Measurements from ENCODE around the gene GMEB2.
"Not testable (repeated sequence)": the region's sequence is repeated elsewhere in the genome, so short reads cannot be mapped to it uniquely, and the experiment has no call there.

Gene GMEB2

GRCh38 chr20:63656451-63656850, 29.6 kb upstream of the GMEB2 start:
- Histone ChIP-seq H3K27me3 (ENCODE audit: control insufficient read depth in 1 of 2, insufficient read depth in 2 of 2, low read length in 2 of 2) (peaks cover 0 to 11% of the 10 kb centered on the region in 2 donors), H3K36me3 (ENCODE audit: insufficient read depth, low read length) (peaks cover 7% of the 10 kb centered on the region), H3K9me3 (ENCODE audit: low read length) (no peaks in the 10 kb centered on the region), H3K9ac (ENCODE audit: low read length) (no peak overlapping the region), H3K27ac (ENCODE audit: low read depth, low read length) (no peak overlapping the region), H3K4me1 (ENCODE audit: insufficient read depth, low read length) (peaks cover 38% of the 10 kb centered on the region), H3K4me3 (ENCODE audit: low read depth in 1 of 2, low read length in 2 of 2) (no peak overlapping the region)

GRCh38 chr20:63655249-63655648, 28.3 kb upstream of the GMEB2 start:
- H3K9me3 ChIP-seq (ENCODE audit: low read length) = no peaks in the 10 kb centered on the region
- H3K9ac ChIP-seq (ENCODE audit: low read length) = no peak overlapping the region
- peaks cover 41% of the 10 kb centered on the region for H3K4me1 ChIP-seq (ENCODE audit: insufficient read depth, low read length)
- peaks cover 0 to 11% of the 10 kb centered on the region in 2 donors for H3K27me3 ChIP-seq (ENCODE audit: control insufficient read depth in 1 of 2, insufficient read depth in 2 of 2, low read length in 2 of 2)
- H3K27ac ChIP-seq (ENCODE audit: low read depth, low read length) = no peak overlapping the region
- no peak overlapping the region for H3K4me3 ChIP-seq (ENCODE audit: low read depth in 1 of 2, low read length in 2 of 2)
- no peaks in the 10 kb centered on the region for H3K36me3 ChIP-seq (ENCODE audit: insufficient read depth, low read length)

GRCh38 chr20:63653974-63654668, 27.2 kb upstream of the GMEB2 start:
- peak overlapping the region; percentile 34 for H3K27ac ChIP-seq (ENCODE audit: low read depth, low read length)
- peaks cover 0 to 11% of the 10 kb centered on the region in 2 donors for H3K27me3 ChIP-seq (ENCODE audit: control insufficient read depth in 1 of 2, insufficient read depth in 2 of 2, low read length in 2 of 2)
- H3K4me1 ChIP-seq (ENCODE audit: insufficient read depth, low read length) = peaks cover 35% of the 10 kb centered on the region
- no peaks in the 10 kb centered on the region for H3K9me3 ChIP-seq (ENCODE audit: low read length)
- peak overlapping the region; percentile 49 to 54 for H3K4me3 ChIP-seq (ENCODE audit: low read depth in 1 of 2, low read length in 2 of 2)
- no peak overlapping the region for H3K9ac ChIP-seq (ENCODE audit: low read length)
- H3K36me3 ChIP-seq (ENCODE audit: insufficient read depth, low read length) = no peaks in the 10 kb centered on the region

- Histone ChIP-seq H3K4me3 (ENCODE audit: low read depth in 1 of 2, low read length in 2 of 2) (peak within 1 kb of the TSS; percentile 49 to 54), H3K27me3 (ENCODE audit: control insufficient read depth in 1 of 2, insufficient read depth in 2 of 2, low read length in 2 of 2) (peaks cover 0 to 11% of the 10 kb centered on the region in 2 donors), H3K9ac (ENCODE audit: low read length) (no peak within 1 kb of the TSS), H3K4me1 (ENCODE audit: insufficient read depth, low read length) (peaks cover 30% of the 10 kb centered on the region), H3K9me3 (ENCODE audit: low read length) (no peaks in the 10 kb centered on the region), H3K36me3 (ENCODE audit: insufficient read depth, low read length) (no peaks in the 10 kb centered on the region), H3K27ac (ENCODE audit: low read depth, low read length) (peak within 1 kb of the TSS; percentile 34)
Measured at GRCh38 chr20:63653041-63653973, 26.4 kb upstream of the GMEB2 start, which contains the start of gene STMN3. Gene STMN3 (minus strand): TSS chr20:63653424. CDS start chr20:63653345, 79 bp downstream.

- no peak overlapping the region for H3K9ac ChIP-seq (ENCODE audit: low read length)
- no peak overlapping the region for H3K27ac ChIP-seq (ENCODE audit: low read depth, low read length)
- no peaks in the 10 kb centered on the region for H3K36me3 ChIP-seq (ENCODE audit: insufficient read depth, low read length)
- no peaks in the 10 kb centered on the region for H3K9me3 ChIP-seq (ENCODE audit: low read length)
- peak overlapping the region; percentile 38 to 50 for H3K4me3 ChIP-seq (ENCODE audit: low read depth in 1 of 2, low read length in 2 of 2)
- peaks cover 26% of the 10 kb centered on the region for H3K4me1 ChIP-seq (ENCODE audit: insufficient read depth, low read length)
- H3K27me3 ChIP-seq (ENCODE audit: control insufficient read depth in 1 of 2, insufficient read depth in 2 of 2, low read length in 2 of 2) = peaks cover 0 to 11% of the 10 kb centered on the region in 2 donors
Measured at GRCh38 chr20:63652192-63652980, 25.5 kb upstream of the GMEB2 start.

- no peak overlapping the region for H3K27ac ChIP-seq (ENCODE audit: low read depth, low read length)
- H3K9me3 ChIP-seq (ENCODE audit: low read length) = no peaks in the 10 kb centered on the region
- no peak overlapping the region for H3K9ac ChIP-seq (ENCODE audit: low read length)
- peak overlapping the region; percentile 38 to 50 for H3K4me3 ChIP-seq (ENCODE audit: low read depth in 1 of 2, low read length in 2 of 2)
- H3K36me3 ChIP-seq (ENCODE audit: insufficient read depth, low read length) = no peaks in the 10 kb centered on the region
- peaks cover 21% of the 10 kb centered on the region for H3K4me1 ChIP-seq (ENCODE audit: insufficient read depth, low read length)
- H3K27me3 ChIP-seq (ENCODE audit: control insufficient read depth in 1 of 2, insufficient read depth in 2 of 2, low read length in 2 of 2) = peaks cover 0 to 11% of the 10 kb centered on the region in 2 donors
Measured at GRCh38 chr20:63651942-63652191, 25.0 kb upstream of the GMEB2 start.

DNA sequence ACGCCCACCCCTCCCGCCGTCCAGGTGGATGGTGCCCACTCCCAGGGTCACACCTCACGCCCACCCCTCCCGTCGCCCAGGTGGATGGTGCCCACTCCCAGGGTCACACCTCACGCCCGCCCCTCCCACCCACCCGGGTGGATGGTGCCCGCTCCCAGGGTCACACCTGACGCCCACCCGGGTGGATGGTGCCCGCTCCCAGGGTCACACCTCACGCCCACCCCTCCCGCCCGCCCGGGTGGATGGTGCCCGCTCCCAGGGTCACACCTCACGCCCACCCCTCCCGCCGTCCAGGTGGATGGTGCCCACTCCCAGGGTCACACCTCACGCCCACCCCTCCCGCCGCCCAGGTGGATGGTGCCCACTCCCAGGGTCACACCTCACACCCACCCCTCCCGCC, 23.6 kb upstream of the GMEB2 start:
- not testable (repeated sequence) for H3K9ac ChIP-seq (ENCODE audit: low read length)

GRCh38 chr20:63648895-63649589, 22.1 kb upstream of the GMEB2 start:
- Histone ChIP-seq H3K27ac (ENCODE audit: low read depth, low read length) (no peak overlapping the region), H3K9me3 (ENCODE audit: low read length) (no peaks in the 10 kb centered on the region), H3K9ac (ENCODE audit: low read length) (no peak overlapping the region), H3K36me3 (ENCODE audit: insufficient read depth, low read length) (no peaks in the 10 kb centered on the region), H3K4me1 (ENCODE audit: insufficient read depth, low read length) (peaks cover 15% of the 10 kb centered on the region), H3K27me3 (ENCODE audit: control insufficient read depth in 1 of 2, insufficient read depth in 2 of 2, low read length in 2 of 2) (peaks cover 0 to 11% of the 10 kb centered on the region in 2 donors), H3K4me3 (ENCODE audit: low read depth in 1 of 2, low read length in 2 of 2) (no peak overlapping the region)

More for the DNA sequence above, 23.6 kb upstream of the GMEB2 start:
- not testable (repeated sequence) for H3K36me3 ChIP-seq (ENCODE audit: insufficient read depth, low read length); H3K27ac ChIP-seq (ENCODE audit: low read depth, low read length); H3K9me3 ChIP-seq (ENCODE audit: low read length); H3K4me3 ChIP-seq (ENCODE audit: low read depth in 1 of 2, low read length in 2 of 2)
- Histone ChIP-seq H3K4me1 (ENCODE audit: insufficient read depth, low read length) (peaks cover 19% of the 10 kb centered on the region), H3K27me3 (ENCODE audit: control insufficient read depth in 1 of 2, insufficient read depth in 2 of 2, low read length in 2 of 2) (peaks cover 0 to 11% of the 10 kb centered on the region in 2 donors)

GRCh38 chr20:63648190-63648589, 21.3 kb upstream of the GMEB2 start:
- peaks cover 10% of the 10 kb centered on the region for H3K4me1 ChIP-seq (ENCODE audit: insufficient read depth, low read length)
- H3K27ac ChIP-seq (ENCODE audit: low read depth, low read length) = no peak overlapping the region
- peaks cover 0 to 11% of the 10 kb centered on the region in 2 donors for H3K27me3 ChIP-seq (ENCODE audit: control insufficient read depth in 1 of 2, insufficient read depth in 2 of 2, low read length in 2 of 2)
- no peaks in the 10 kb centered on the region for H3K9me3 ChIP-seq (ENCODE audit: low read length)
- no peak overlapping the region for H3K4me3 ChIP-seq (ENCODE audit: low read depth in 1 of 2, low read length in 2 of 2)
- no peaks in the 10 kb centered on the region for H3K36me3 ChIP-seq (ENCODE audit: insufficient read depth, low read length)
- no peak overlapping the region for H3K9ac ChIP-seq (ENCODE audit: low read length)

DNA sequence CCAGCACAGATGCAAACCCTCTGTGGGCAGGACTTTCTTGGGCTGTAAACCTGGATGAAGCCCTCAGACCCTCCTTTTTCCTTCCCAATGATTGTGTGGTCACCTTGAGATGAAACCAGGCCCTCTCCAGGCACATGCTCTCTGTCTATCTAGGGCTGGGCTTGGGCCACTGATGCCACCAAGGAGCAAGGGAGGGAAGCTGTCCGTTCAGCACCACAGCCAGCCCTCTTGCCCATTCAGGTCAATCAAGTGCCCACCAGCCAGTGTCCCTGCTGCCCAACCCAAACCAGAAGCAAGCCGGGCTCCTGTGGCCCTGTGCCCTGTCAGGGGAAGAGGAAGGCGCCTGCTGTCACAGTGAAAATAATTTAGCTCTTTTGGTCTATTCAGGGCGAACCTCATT, 18.3 kb upstream of the GMEB2 start:
- H3K9ac ChIP-seq (ENCODE audit: low read length) = no peak overlapping the region
- H3K27me3 ChIP-seq (ENCODE audit: control insufficient read depth in 1 of 2, insufficient read depth in 2 of 2, low read length in 2 of 2) = no peaks in the 10 kb centered on the region
- no peak overlapping the region for H3K4me3 ChIP-seq (ENCODE audit: low read depth in 1 of 2, low read length in 2 of 2)
- H3K9me3 ChIP-seq (ENCODE audit: low read length) = no peaks in the 10 kb centered on the region
- no peak overlapping the region for H3K27ac ChIP-seq (ENCODE audit: low read depth, low read length)
- no peaks in the 10 kb centered on the region for H3K36me3 ChIP-seq (ENCODE audit: insufficient read depth, low read length)
- H3K4me1 ChIP-seq (ENCODE audit: insufficient read depth, low read length) = peaks cover 3% of the 10 kb centered on the region

DNA sequence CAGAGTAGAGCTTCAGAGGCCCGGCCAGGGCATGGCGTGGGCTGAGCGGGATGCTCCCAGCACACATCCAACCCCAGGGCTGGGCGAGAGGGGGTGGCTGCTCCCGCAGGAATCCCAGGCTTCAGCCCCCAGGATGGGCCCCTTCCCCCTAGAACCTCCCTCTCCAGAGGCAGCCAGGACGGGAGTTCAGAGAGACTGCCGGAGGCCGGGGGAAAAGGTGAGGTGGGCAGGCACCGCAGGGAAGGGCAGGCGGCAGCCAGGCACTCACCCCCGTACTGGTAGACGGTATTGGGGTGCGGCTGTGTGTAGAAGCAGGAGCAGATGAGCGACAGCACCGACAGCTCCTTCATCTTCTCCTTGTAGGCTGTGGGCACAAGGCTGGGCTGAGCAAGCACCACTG, 17.0 kb upstream of the GMEB2 start:
- H3K9ac ChIP-seq (ENCODE audit: low read length) = no peak overlapping the region
- no peak overlapping the region for H3K4me3 ChIP-seq (ENCODE audit: low read depth in 1 of 2, low read length in 2 of 2)
- H3K36me3 ChIP-seq (ENCODE audit: insufficient read depth, low read length) = no peaks in the 10 kb centered on the region
- peaks cover 3% of the 10 kb centered on the region for H3K4me1 ChIP-seq (ENCODE audit: insufficient read depth, low read length)
- no peaks in the 10 kb centered on the region for H3K27me3 ChIP-seq (ENCODE audit: control insufficient read depth in 1 of 2, insufficient read depth in 2 of 2, low read length in 2 of 2)
- no peak overlapping the region for H3K27ac ChIP-seq (ENCODE audit: low read depth, low read length)
- no peaks in the 10 kb centered on the region for H3K9me3 ChIP-seq (ENCODE audit: low read length)
